ENCODE data around the gene CDH23. TPM values are rescaled to one million over a fixed set of nuclear protein-coding genes. Genes with fewer than 3 reads are reported as not detected.

Gene CDH23
- polyA plus RNA-seq, 5 donors: 2.3 to 3.6 (median 3.1) TPM

- DNase-seq: no peak
These were observed 343.4 kb downstream of the CDH23 start for GRCh38 chr10:71740069-71740653.

GRCh38 chr10:71741029-71741428, 344.3 kb downstream of the CDH23 start:
- DNase-seq: no peak

- DNase-seq: no peak
These were observed 345.0 kb downstream of the CDH23 start for GRCh38 chr10:71741671-71742070.

- DNase-seq: no peak
These were observed 345.8 kb downstream of the CDH23 start for GRCh38 chr10:71742301-71743088.

GRCh38 chr10:71743089-71743838, 346.5 kb downstream of the CDH23 start:
- no peak for DNase-seq

- DNase-seq: no peak
These were observed 347.1 kb downstream of the CDH23 start for GRCh38 chr10:71743866-71744265.

- no peak for DNase-seq
These were observed 348.4 kb downstream of the CDH23 start for GRCh38 chr10:71744897-71745663.

- no peak for DNase-seq
These were observed 349.0 kb downstream of the CDH23 start for GRCh38 chr10:71745664-71746250.

GRCh38 chr10:71746344-71747037, 349.8 kb downstream of the CDH23 start:
- no peak for DNase-seq

- DNase-seq: no peak
These were observed 350.4 kb downstream of the CDH23 start for GRCh38 chr10:71747039-71747531.

- DNase-seq: no peak
These were observed 351.1 kb downstream of the CDH23 start for GRCh38 chr10:71747551-71748523.

GRCh38 chr10:71748671-71749191, 352.0 kb downstream of the CDH23 start:
- no peak for DNase-seq

GRCh38 chr10:71749396-71749795, 352.7 kb downstream of the CDH23 start:
- no peak for DNase-seq

GRCh38 chr10:71750124-71750841, 353.6 kb downstream of the CDH23 start:
- no peak for DNase-seq

GRCh38 chr10:71750986-71751385, 354.3 kb downstream of the CDH23 start:
- DNase-seq: no peak

- no peak for DNase-seq
These were observed 354.9 kb downstream of the CDH23 start for GRCh38 chr10:71751515-71752224.

GRCh38 chr10:71752391-71753090, 355.8 kb downstream of the CDH23 start:
- DNase-seq: no peak
